Body of pancreas (tissue), 4 donors: ENCODE measurements around the gene ADGRB3.

Experiments
- CTCF ChIP-seq, 7 experiments: fragments of 450-650 bp in 4 of 7; fragments of 200-600 bp in 3 of 7; sonication (generic) in 3 of 7; IDR thresholded peaks; one replicate each; pipeline ENCODE4 v1.5.1; 2016 to 2019; ENCODE audit warnings: antibody characterized with exemption in 7 of 7
- POLR2A ChIP-seq, 3 donors: fragments of 450-650 bp; IDR thresholded peaks; one replicate each; pipeline ENCODE4 v1.6.1; 2016; ENCODE audit warnings: antibody characterized with exemption in 3 of 3, mild to moderate bottlenecking in 2 of 3

- TF ChIP-seq POLR2A (IDR thresholded peaks at IDR 0.05) (no peak), CTCF (IDR thresholded peaks at IDR 0.05) (no peak)
Observed at GRCh38 chr6:68632734-68633133, 2.3 kb upstream of the ADGRB3 start.
